GM21528 (cell line): Measurements from ENCODE around the gene RBPJL.

Experiments
- ATAC-seq: cut with Tn5 transposase; IDR thresholded peaks from one replicate; pipeline ENCODE4 v1.9.1; 2021; ENCODE audit warnings: mild to moderate bottlenecking, moderate library complexity; ENCODE audit not compliant: unreplicated experiment, low FRiP score

Gene RBPJL

DNA sequence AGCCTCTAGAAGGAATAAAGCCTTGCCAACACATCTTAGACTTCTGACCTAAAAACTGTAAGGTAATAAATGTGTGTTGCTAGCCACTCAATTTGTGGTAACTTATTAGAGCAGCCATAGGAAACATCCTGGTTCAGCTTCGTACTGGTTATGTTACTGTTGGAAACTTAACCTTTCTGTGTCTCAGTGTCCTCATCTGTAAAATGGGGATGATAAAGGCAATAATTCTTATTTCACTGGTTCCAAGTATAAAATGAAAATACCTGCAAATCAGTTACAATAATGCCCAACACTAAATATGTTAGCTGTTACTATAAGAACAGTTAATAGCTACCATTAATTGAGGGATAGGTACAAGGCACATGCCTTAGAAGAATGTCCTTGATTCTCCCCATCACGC lies 14.3 kb upstream of the RBPJL start:
- no peak for ATAC-seq

DNA sequence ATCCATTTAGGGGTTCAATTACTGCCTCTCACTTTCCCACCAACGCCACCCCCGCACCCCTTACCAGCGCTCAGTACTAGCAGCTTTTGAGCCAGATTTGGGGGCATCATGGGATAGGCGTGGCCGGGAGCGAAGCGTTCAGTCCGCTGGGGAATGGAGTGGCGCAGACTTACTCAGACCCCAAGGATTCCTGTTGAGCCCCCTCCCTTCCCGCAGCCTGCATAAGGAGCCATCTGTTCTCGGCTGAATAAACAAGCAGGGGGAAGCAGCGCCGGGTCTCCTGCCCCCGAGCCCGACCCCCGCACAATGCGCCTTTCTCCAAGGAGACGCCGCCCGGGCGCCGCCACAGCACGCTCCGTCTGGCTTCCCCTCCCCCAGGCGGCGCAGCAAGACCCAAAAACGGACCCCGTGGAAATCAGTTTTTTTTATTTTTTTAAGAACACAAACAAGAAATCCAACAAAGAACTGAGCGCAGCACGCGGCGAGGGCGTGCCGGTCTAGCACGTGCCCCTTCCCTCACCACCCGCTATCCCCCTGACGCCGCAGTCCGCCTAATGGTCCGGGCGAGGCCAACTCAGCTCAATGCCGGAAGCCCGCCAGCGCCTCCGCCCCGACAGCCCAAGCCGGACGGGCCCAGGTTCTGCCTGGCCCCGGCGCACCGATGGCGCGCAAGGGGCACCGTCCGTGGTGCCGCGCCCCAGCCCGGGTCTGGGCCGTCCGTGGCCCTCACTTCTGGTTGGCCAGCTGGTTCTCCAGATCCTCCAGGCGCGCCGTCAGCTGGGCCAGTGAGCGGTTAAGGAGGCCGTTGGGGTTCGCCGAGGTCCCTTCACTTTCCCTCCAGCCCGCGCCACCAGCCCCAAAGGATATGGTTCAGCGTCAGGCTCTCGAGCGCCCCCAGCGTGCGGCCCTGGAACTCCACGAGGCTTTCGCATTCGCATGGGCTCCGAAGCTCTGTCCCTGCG lies 13.3 kb upstream of the RBPJL start:
- no peak for ATAC-seq

- no peak for ATAC-seq
These were observed 12.7 kb upstream of the RBPJL start for GRCh38 chr20:45294003-45294368.

DNA sequence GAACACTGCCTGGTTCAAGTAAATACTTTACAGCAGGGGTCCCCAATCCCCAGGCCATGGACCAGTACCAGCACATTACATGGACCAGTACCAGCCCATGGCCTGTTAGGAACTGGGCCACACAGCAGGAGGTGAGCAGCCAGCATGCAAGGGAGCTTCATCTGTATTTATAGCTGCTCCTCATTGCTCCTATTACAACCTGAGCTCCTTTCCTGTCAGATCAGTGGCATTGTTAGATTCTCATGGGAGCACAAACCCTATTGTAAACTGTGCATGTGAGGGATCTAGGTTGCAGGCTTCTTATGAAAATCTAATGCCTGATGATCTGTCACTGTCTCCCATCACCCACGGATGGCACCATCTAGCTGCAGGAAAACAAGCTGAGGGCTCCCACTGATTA lies 12.0 kb upstream of the RBPJL start:
- ATAC-seq: no peak

- ATAC-seq: no peak
These were observed 8.7 kb upstream of the RBPJL start for GRCh38 chr20:45297786-45298497.

- ATAC-seq: no peak
These were observed 6.9 kb upstream of the RBPJL start for GRCh38 chr20:45299786-45300185.

- no peak for ATAC-seq
These were observed 5.7 kb upstream of the RBPJL start for GRCh38 chr20:45300961-45301360.

GRCh38 chr20:45301824-45302271 lies 4.8 kb upstream of the RBPJL start:
- no peak for ATAC-seq

DNA sequence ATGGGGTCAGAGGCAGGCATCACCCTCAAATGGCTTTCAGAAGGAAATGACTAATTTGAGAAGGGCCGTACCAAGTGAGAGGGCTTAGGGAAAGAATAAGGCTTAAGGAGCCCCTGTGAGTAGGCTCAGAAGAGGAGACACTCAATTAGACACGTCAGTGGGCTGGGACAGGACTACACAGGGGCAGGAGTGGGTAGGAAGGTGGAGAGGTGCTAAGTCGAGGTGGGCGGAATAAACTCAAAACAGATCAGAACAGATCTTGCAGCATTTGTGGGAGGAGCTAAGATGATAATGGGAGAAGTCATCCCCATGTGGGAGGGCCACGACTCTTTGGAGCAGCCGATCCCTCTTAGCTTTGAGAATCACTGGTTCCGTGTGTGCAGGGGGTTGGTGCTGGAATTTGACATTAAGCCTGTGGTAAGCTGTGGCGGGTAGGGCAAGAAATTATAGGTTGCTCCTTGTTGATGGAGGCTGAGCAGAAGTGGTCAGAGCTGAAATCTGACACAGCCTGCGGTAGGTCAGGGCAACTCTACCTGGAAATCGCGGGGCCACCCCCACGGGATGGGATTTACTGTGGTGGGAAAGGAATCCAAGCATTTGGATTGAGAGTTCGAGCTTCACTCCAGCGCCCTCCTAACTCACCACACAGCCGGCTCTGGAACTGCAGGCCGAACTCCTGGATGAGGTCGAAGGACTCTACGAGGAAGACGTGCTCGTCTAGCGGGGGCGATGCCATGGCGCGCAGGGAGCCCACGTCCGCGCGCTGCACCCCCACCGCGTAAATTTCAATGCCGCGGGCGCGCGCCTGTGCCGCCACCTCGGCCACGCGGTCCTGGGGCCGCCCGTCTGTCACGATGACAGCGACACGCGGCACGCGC lies 2.8 kb upstream of the RBPJL start:
- no peak for ATAC-seq

DNA sequence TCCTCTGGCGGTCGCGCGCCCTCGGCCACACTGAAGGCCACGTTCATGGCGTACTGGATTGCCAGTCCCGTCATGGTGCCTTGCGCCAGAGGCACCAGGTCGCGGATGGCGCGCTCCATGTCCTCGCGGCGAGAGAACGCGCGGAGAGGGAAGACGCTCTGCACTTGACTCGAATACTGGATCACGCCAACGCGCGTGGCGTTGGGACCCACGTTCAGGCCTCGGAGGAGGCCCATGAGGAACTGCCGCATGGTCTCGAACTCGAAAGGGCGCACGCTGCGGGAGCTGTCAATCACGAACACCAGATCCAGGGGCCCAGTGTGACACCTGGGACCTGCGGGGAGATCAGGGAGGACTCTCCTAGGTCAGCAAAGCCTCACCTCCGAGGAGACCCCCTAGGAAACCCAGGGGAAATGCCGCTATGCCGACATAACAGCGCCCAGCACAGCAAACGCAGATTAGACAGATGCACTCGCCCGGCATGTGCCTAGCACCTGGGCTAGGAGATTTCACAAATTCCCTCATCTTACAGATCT lies 2.1 kb upstream of the RBPJL start:
- no peak for ATAC-seq

DNA sequence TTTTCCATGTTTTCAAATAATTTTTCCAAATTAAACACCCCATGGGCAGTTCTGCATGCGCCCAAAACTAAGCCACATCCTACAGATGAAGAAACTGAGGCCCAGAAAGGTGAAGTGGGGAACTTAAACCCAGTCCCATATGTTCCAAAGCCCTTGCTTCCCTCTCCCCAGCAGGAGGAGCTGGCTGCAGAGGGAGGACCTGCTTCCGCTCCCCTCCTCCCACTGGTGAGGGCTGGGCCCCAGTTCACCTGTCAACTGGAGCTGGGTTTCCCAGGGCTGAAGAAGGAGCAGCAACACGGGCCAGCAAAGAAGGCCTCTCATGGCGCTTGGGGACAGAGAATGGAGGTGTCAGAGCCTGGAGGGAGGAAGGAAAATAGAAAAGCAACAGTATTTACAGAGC lies 1.4 kb upstream of the RBPJL start:
- no peak for ATAC-seq

DNA sequence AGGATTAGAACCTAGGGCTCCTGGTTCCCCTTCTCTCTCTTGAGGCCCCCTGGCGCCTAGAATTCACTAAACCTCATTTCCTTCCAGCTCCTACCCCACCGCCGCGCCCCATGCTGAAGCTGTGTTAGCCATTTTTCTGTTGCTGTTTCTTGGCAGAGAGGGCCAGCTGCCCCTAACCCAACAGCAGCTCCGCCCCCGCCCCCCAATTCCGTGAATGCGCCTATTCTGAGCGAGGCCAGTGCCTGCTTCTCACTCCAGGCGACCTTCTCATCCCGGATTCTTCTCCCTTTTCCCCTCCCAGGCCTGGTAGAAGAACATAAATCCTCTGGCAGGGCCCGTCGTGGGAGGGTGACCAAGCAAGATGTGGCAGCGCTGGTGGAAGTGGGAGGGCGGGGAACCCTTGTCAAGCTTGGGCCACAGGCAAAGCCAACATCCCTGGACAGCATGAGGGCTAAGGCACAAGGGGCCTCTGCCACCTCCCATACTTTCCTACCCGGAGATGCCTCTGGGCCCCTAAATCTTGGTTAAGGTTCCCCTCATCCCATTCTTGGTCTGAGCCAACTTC lies 518 bp downstream of the RBPJL start:
- ATAC-seq: no peak

DNA sequence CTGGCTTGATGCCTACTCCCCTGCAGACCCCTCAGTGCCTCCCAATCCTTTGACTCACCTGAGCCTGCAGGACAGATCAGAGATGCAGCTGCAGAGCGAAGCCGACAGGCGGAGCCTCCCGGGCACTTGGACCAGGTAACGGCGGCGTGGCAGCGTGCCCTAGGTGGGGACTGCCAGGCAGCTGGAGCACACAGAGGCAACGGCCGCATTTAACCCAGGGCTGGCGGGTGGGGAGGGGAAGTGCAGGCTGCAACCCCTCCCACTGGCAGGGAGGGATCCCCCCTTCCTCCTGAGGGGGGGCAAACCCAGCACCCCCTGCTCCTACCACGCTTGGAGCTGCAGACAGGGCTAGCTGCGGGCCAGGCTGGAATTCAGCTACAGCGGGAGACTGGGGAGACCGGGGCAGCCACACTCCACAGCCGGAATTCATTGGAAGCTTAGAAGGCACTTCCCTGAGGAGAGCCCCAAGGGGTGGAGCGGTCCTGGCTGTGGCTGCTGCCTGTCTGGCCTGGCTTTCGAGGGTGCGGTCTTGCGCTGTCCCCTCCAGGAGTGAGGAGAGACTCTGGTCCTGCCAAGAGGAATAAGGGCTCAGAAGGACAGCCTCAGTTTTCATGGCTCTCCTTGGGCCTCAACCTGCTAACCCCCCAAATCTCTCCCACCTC lies 1.6 kb downstream of the RBPJL start, which contains the start of gene MATN4:
Gene MATN4 (minus strand): TSS at position 183 of the 662 bp plus-strand sequence. CDS start 2,717 bp downstream, outside the sequence.
- no peak for ATAC-seq

- ATAC-seq: no peak
These were observed 2.4 kb downstream of the RBPJL start for GRCh38 chr20:45309075-45309474.

- ATAC-seq: no peak
These were observed 5.1 kb downstream of the RBPJL start for GRCh38 chr20:45311589-45312211.

GRCh38 chr20:45312241-45312640 lies 5.6 kb downstream of the RBPJL start:
- ATAC-seq: no peak

GRCh38 chr20:45313065-45313695 lies 6.5 kb downstream of the RBPJL start:
- ATAC-seq: no peak

DNA sequence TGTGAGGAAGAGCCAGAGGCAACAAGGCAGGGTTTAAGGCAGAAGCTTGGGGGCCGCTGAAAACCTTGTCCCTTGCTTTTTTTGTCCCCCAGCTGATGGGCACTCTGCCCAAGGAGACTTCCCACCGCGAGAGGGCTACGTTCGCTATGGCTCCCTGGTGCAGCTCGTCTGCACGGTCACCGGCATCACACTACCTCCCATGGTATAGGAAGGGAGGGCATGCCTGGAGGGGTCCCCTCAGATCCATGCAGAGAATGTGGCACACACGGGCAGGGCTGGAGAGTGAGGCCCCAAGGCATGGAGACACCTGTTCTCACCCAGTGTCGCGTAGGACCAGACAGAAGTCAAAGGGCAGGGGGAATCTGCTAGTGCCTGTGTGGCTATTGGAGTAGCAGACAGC lies 7.3 kb downstream of the RBPJL start:
- ATAC-seq: no peak

GRCh38 chr20:45315672-45316071 lies 9.0 kb downstream of the RBPJL start:
- no peak for ATAC-seq
